HepG2 (cell line): Measurements from ENCODE around the gene VRK3. TPM values are rescaled to one million over a fixed set of nuclear protein-coding genes. Genes with fewer than 3 reads are reported as not detected.

Experiments used
- ARID3A ChIP-seq: IDR thresholded peaks from 2 replicates; pipeline ENCODE4 v1.6.1; 2012; ENCODE audit warnings: low read depth, low read length, improper control_type of control experiment
- ATF4 ChIP-seq, 2 experiments: fragments of 450-650 bp in 1 of 2; sonication (generic) in 1 of 2; formaldehyde crosslinking; IDR thresholded peaks; 2 replicates each; pipeline versions ENCODE4 v1.5.0 to v1.8.0; 2020 to 2022; ENCODE audit warnings: mild to moderate bottlenecking in 1 of 2, missing genetic modification reagents in 1 of 2
- CEBPB ChIP-seq: IDR thresholded peaks from 2 replicates; pipeline ENCODE4 v1.6.1; 2011; ENCODE audit warnings: low read depth, low read length, improper control_type of control experiment, borderline replicate concordance
- GPN1 ChIP-seq: sonication (generic); formaldehyde crosslinking; IDR thresholded peaks from 2 replicates; pipeline ENCODE4 v1.5.1; 2020; ENCODE audit warnings: missing genetic modification reagents, borderline replicate concordance
- JDP2 ChIP-seq: sonication (generic); formaldehyde crosslinking; IDR thresholded peaks from 2 replicates; pipeline ENCODE4 v1.8.1; 2022; ENCODE audit warnings: missing genetic modification reagents, borderline replicate concordance
- PREB ChIP-seq: sonication (generic); formaldehyde crosslinking; IDR thresholded peaks from 2 replicates; pipeline ENCODE4 v1.4.0; 2020; ENCODE audit warnings: missing genetic modification reagents
- SMAD9 ChIP-seq: sonication (generic); formaldehyde crosslinking; IDR thresholded peaks from 2 replicates; pipeline ENCODE4 v1.5.1; 2020; ENCODE audit warnings: mild to moderate bottlenecking, missing genetic modification reagents
- TFE3 ChIP-seq: IDR thresholded peaks from 2 replicates; pipeline ENCODE4 v1.6.1; 2016
- ZBTB40 ChIP-seq, 2 experiments: fragments of 450-650 bp in 1 of 2; sonication (generic) in 1 of 2; formaldehyde crosslinking in 1 of 2; IDR thresholded peaks; 2 replicates each; pipeline versions ENCODE4 v1.6.1 to v1.8.0; 2016 to 2022; ENCODE audit warnings: antibody characterized with exemption in 1 of 2, mild to moderate bottlenecking in 1 of 2, missing genetic modification reagents in 1 of 2
- ZNF30 ChIP-seq: sonication (generic); formaldehyde crosslinking; IDR thresholded peaks from 2 replicates; pipeline ENCODE4 v1.5.0; 2020; ENCODE audit warnings: mild to moderate bottlenecking, missing genetic modification reagents
- polyA plus RNA-seq, 8 experiments: library from polyadenylated mRNA; depleted of rRNA in 3 of 8; stranded (reverse) in 7 of 8; unstranded in 1 of 8; fragments of >200 nt; fragmentation: Illumina TruSeq in 4 of 8; extraction: Trizol in 4 of 8; gene quantifications; 2 replicates each; pipeline versions ENCODE4 v1.2.1 to v1.2.3, GENCODE V29; 2011 to 2016; ENCODE audit warnings: low read depth in 4 of 8, missing spikeins in 1 of 8, mixed read lengths in 1 of 8; ENCODE audit not compliant: insufficient read depth in 1 of 8
- total RNA-seq, 5 experiments: library from RNA; depleted of rRNA; stranded (reverse); fragments of >200 nt; fragmentation: Illumina TruSeq; extraction: Trizol; gene quantifications; 2 replicates each; pipeline ENCODE4 v1.2.3, GENCODE V29; 2016; ENCODE audit warnings: low read depth in 1 of 5

VRK3 gene
- total and polyA plus RNA-seq, 2 of the 13 experiments (the other 11 are each of a cell fraction or from before 2014, with no cell fraction given), result 23.8 to 28.3 TPM

GRCh38 chr19:50025794-50026549, 800 bp upstream of the VRK3 start, which contains the start of gene ZNF473 (continued):
- TF ChIP-seq PREB (peak; percentile 94; the same call in 1 of the 2 replicates), ATF4 (CRISPR knock-in tag; IDR thresholded peaks at IDR 0.05) (peak in 1 of 2 experiments; percentile 85; a peak in 2 of 4 replicates), JDP2 (no peak; the same call in 1 of the 2 replicates), TFE3 (CRISPR knock-in tag) (peak; percentile 80), ZNF30 (CRISPR knock-in tag) (peak; percentile 97), ARID3A (no peak), SMAD9 (CRISPR knock-in tag) (no peak), ZBTB40 (IDR thresholded peaks at IDR 0.05) (no peak), ZBTB40 (CRISPR knock-in tag; IDR thresholded peaks at IDR 0.05) (peak; percentile 93), CEBPB (no peak), GPN1 (no peak)
